HG03196 (cell line): ENCODE data around the gene CFHR1.

ENCODE experiments used
- ATAC-seq: cut with Tn5 transposase; IDR thresholded peaks from one replicate; pipeline ENCODE4 v1.9.1; 2021; ENCODE audit not compliant: unreplicated experiment

The CFHR1 gene

GRCh38 chr1:196875935-196876334 lies 56.4 kb downstream of the CFHR1 start:
- no peak for ATAC-seq

GRCh38 chr1:196877964-196878363 lies 58.4 kb downstream of the CFHR1 start:
- no peak for ATAC-seq
